ENCODE measurements around the gene TAS1R1. TPM values are rescaled to one million over a fixed set of nuclear protein-coding genes. Genes with fewer than 3 reads are reported as not detected.

The TAS1R1 gene
- total and polyA plus RNA-seq, 2 experiments from 2014 or later: not detected

DNA sequence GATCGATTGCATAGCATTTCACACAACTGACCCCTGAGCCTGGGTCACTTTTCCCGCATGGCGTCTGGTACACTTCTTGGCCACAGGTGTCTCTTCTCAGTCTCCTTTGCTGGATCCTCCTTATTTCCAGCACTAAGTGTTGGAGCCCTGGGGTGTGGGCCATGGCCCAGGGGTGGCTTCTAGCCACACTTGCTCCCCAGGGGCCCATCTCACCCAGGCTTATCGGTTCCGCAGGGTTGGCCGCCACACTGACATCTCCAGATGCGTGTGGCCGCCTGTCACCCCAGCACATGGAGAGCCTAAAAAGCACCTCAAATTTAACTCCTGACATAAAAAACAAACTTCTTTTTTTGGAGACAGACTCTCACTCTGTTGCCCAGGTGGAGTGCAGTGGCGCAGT lies 71.9 kb downstream of the TAS1R1 start:
- Histone ChIP-seq H3K4me3 (no peak overlapping the region), H3K27me3 (no peaks in the 10 kb centered on the region), H3K9me2 (replicated peaks; ENCODE audit: insufficient read depth) (no peaks in the 10 kb centered on the region), H3K4me2 (no peak overlapping the region), H3K79me2 (peaks cover 40% of the 10 kb centered on the region), H2AFZ (no peak overlapping the region), H4K20me1 (ENCODE audit: insufficient read depth, poor library complexity, severe bottlenecking) (peaks cover 4% of the 10 kb centered on the region), H3K36me3 (replicated peaks; ENCODE audit: insufficient read depth, low read depth) (no peaks in the 10 kb centered on the region), H3K27ac (no peak overlapping the region), H3K9me3 (ENCODE audit: low read depth) (no peaks in the 10 kb centered on the region), H3K4me1 (ENCODE audit: insufficient read depth) (peaks cover 13% of the 10 kb centered on the region)
- TF ChIP-seq EZH2 (IDR thresholded peaks at IDR 0.05; ENCODE audit: borderline replicate concordance) (no peak), EZH2phosphoT487 (IDR thresholded peaks at IDR 0.05; ENCODE audit: low read depth, severe bottlenecking, unreplicated experiment) (no peak)
- TF ChIP-seq, protein P1, sequence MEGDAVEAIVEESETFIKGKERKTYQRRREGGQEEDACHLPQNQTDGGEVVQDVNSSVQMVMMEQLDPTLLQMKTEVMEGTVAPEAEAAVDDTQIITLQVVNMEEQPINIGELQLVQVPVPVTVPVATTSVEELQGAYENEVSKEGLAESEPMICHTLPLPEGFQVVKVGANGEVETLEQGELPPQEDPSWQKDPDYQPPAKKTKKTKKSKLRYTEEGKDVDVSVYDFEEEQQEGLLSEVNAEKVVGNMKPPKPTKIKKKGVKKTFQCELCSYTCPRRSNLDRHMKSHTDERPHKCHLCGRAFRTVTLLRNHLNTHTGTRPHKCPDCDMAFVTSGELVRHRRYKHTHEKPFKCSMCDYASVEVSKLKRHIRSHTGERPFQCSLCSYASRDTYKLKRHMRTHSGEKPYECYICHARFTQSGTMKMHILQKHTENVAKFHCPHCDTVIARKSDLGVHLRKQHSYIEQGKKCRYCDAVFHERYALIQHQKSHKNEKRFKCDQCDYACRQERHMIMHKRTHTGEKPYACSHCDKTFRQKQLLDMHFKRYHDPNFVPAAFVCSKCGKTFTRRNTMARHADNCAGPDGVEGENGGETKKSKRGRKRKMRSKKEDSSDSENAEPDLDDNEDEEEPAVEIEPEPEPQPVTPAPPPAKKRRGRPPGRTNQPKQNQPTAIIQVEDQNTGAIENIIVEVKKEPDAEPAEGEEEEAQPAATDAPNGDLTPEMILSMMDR (IDR thresholded peaks at IDR 0.05; ENCODE audit: poor library complexity): no peak
- DNase-seq (ENCODE audit: low spot score): no peak
- WGBS (ENCODE audit: low lambda C conversion rate, missing lambda C conversion rate): 98% methylated on average over 9 of the region's 9 CpGs

DNA sequence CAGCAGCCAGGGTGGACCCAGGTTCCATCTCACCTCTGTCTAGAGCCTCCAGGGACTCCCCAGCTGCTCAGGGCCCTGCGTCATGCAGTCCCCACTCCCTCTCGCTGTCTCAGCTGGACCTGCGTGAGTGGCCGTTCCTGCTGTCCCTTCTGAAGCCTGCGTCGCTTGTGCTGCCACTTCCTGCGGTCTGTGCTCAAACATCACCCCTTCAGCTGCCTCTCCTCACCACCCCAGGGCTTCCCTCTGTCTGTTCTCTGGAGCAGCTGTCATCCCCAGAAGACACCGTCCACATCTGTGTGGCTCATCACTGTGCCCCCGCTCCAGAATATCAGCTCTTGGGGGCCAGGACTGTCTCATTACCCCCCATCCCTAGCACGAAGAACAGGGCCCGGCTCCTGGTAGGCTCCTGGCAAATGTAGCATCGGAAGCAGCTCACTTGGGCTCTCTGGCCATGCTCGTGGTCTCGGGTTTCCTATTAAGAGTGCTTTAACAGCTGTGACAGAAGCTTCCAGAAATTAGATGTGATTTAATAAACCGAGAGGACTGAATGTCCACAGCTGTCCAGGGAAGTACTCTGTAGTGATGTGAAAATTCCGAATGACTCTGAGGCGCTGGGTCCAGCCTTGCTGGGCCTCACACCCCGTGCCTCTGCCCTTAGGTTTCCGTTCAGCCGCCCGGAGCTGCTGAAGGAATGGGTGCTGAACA lies 72.9 kb downstream of the TAS1R1 start:
- 92% methylated on average over 21 of the region's 21 CpGs for WGBS (ENCODE audit: low lambda C conversion rate, missing lambda C conversion rate)
- peaks cover 13% of the 10 kb centered on the region for H3K4me1 ChIP-seq (ENCODE audit: insufficient read depth)
- no peaks in the 10 kb centered on the region for H3K36me3 ChIP-seq (replicated peaks; ENCODE audit: insufficient read depth, low read depth)
- H3K9me3 ChIP-seq (ENCODE audit: low read depth): no peaks in the 10 kb centered on the region
- H3K27ac ChIP-seq: no peak overlapping the region
- peaks cover 37% of the 10 kb centered on the region for H3K79me2 ChIP-seq
- DNase-seq (ENCODE audit: low spot score): no peak
- no peaks in the 10 kb centered on the region for H3K27me3 ChIP-seq
- no peak overlapping the region for H3K4me2 ChIP-seq
- no peak overlapping the region for H2AFZ ChIP-seq
- H3K9me2 ChIP-seq (replicated peaks; ENCODE audit: insufficient read depth): no peaks in the 10 kb centered on the region
- peaks cover 4% of the 10 kb centered on the region for H4K20me1 ChIP-seq (ENCODE audit: insufficient read depth, poor library complexity, severe bottlenecking)
- no peak for TF ChIP-seq EZH2 (IDR thresholded peaks at IDR 0.05; ENCODE audit: borderline replicate concordance)
- TF ChIP-seq, protein P1 (IDR thresholded peaks at IDR 0.05; ENCODE audit: poor library complexity): no peak
- no peak overlapping the region for H3K4me3 ChIP-seq

DNA sequence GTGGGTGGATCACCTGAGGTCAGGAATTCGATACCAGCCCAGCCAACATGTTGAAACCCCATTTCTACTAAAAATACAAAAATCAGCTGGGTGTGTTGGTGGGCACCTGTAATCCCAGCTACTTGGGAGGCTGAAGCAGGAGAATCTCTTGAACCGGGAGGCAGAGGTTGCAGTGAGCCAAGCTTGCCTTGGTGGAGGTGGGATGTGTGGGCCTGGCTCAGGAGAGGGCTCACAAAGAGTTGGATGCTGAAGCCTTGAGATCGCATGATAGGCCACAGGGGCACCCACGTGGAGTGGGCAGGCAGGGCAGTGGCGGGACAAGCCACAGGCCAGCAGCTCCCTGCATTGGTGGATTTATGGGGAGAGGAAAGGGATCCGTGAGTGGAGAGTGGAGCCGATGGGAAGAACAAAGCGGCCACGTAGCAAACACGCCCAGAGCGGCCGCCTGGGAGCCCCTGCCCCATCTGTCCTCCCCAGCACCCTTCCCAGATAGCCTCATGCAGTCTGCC lies 73.9 kb downstream of the TAS1R1 start:
- Histone ChIP-seq H3K4me1 (ENCODE audit: insufficient read depth) (peaks cover 13% of the 10 kb centered on the region), H3K9me3 (ENCODE audit: low read depth) (no peaks in the 10 kb centered on the region), H3K79me2 (peaks cover 35% of the 10 kb centered on the region), H2AFZ (no peak overlapping the region), H3K36me3 (replicated peaks; ENCODE audit: insufficient read depth, low read depth) (no peaks in the 10 kb centered on the region), H3K4me2 (no peak overlapping the region), H3K27ac (no peak overlapping the region), H4K20me1 (ENCODE audit: insufficient read depth, poor library complexity, severe bottlenecking) (peaks cover 4% of the 10 kb centered on the region), H3K4me3 (no peak overlapping the region), H3K27me3 (no peaks in the 10 kb centered on the region), H3K9me2 (replicated peaks; ENCODE audit: insufficient read depth) (no peaks in the 10 kb centered on the region)
- DNase-seq (ENCODE audit: low spot score): no peak
- 93% methylated on average over 12 of the region's 12 CpGs for WGBS (ENCODE audit: low lambda C conversion rate, missing lambda C conversion rate)
- TF ChIP-seq EZH2 (IDR thresholded peaks at IDR 0.05; ENCODE audit: borderline replicate concordance): no peak
- TF ChIP-seq, protein P1 (IDR thresholded peaks at IDR 0.05; ENCODE audit: poor library complexity): no peak

Small RNAs within 50 kb of the gene (small RNA-seq; reads per million reads assigned to genes)
- not detected for gene RNU6-731P

Other genes starting within 250 kb of the TAS1R1 start
- 20.3 and 25.8 TPM in 2 replicates for gene ACOT7, start 161.5 kb upstream of the TAS1R1 start, total RNA-seq
- 38.1 and 39.9 TPM in 2 replicates for gene ACOT7, start 161.5 kb upstream of the TAS1R1 start, polyA plus RNA-seq
- 0.27 and 0.44 TPM in 2 replicates for gene HES2, start 135.4 kb upstream of the TAS1R1 start, total RNA-seq
- 0.36 and 1.2 TPM in 2 replicates for gene HES2, start 135.4 kb upstream of the TAS1R1 start, polyA plus RNA-seq
- 21.4 and 31.1 TPM in 2 replicates for gene ESPN, start 130.5 kb upstream of the TAS1R1 start, total RNA-seq
- 48.4 and 65.7 TPM in 2 replicates for gene ESPN, start 130.5 kb upstream of the TAS1R1 start, polyA plus RNA-seq
- 4.8 and 14.0 TPM in 2 replicates for gene TNFRSF25, start 89.1 kb upstream of the TAS1R1 start, total RNA-seq
- 7.1 and 16.9 TPM in 2 replicates for gene TNFRSF25, start 89.1 kb upstream of the TAS1R1 start, polyA plus RNA-seq
- 11.6 and 13.3 TPM in 2 replicates for gene PLEKHG5, start 63.6 kb upstream of the TAS1R1 start, total RNA-seq
- 9.3 and 11.5 TPM in 2 replicates for gene PLEKHG5, start 63.6 kb upstream of the TAS1R1 start, polyA plus RNA-seq
- 21.6 and 25.1 TPM in 2 replicates for gene NOL9, start 794 bp upstream of the TAS1R1 start, total RNA-seq
- 7.8 and 13.7 TPM in 2 replicates for gene NOL9, start 794 bp upstream of the TAS1R1 start, polyA plus RNA-seq
- 22.9 and 24.3 TPM in 2 replicates for gene ZBTB48, start 24.7 kb downstream of the TAS1R1 start, total RNA-seq
- gene ZBTB48, start 24.7 kb downstream of the TAS1R1 start, polyA plus RNA-seq: 24.8 and 25.3 TPM in 2 replicates
- gene KLHL21, start 47.6 kb downstream of the TAS1R1 start, total RNA-seq: 17.7 and 20.6 TPM in 2 replicates
- 16.7 and 20.0 TPM in 2 replicates for gene KLHL21, start 47.6 kb downstream of the TAS1R1 start, polyA plus RNA-seq
- 10.0 and 11.4 TPM in 2 replicates for gene PHF13, start 58.4 kb downstream of the TAS1R1 start, total RNA-seq
- 9.6 and 12.5 TPM in 2 replicates for gene PHF13, start 58.4 kb downstream of the TAS1R1 start, polyA plus RNA-seq
- 13.0 and 13.2 TPM in 2 replicates for gene THAP3, start 69.6 kb downstream of the TAS1R1 start, total RNA-seq
- gene THAP3, start 69.6 kb downstream of the TAS1R1 start, polyA plus RNA-seq: 18.9 and 26.5 TPM in 2 replicates
- gene DNAJC11, start 146.5 kb downstream of the TAS1R1 start, total RNA-seq: 35.3 and 47.9 TPM in 2 replicates
- gene DNAJC11, start 146.5 kb downstream of the TAS1R1 start, polyA plus RNA-seq: 39.5 and 43.0 TPM in 2 replicates
- gene CAMTA1, start 230.1 kb downstream of the TAS1R1 start, total RNA-seq: 89.0 and 111 TPM in 2 replicates
- gene CAMTA1, start 230.1 kb downstream of the TAS1R1 start, polyA plus RNA-seq: 145 and 151 TPM in 2 replicates